Neural progenitor cell (in vitro differentiated cells): ENCODE results near the gene FNDC8.

ENCODE experiments used
- EZH2 ChIP-seq: fragments of 200-600 bp; sonication (generic); IDR thresholded peaks from 2 replicates; pipeline ENCODE4 v1.6.1; 2017; ENCODE audit warnings: antibody characterized with exemption, mild to moderate bottlenecking, moderate library complexity
- EZH2phosphoT487 ChIP-seq: fragments of 200-600 bp; sonication (generic); IDR thresholded peaks from 2 replicates; pipeline ENCODE4 v1.6.1; 2017; ENCODE audit warnings: antibody characterized with exemption
- TF ChIP-seq, protein P1 (sequence below): fragments of 200-600 bp; sonication (generic); IDR thresholded peaks from 2 replicates; pipeline ENCODE4 v1.5.1; 2017; ENCODE audit warnings: antibody characterized with exemption, mild to moderate bottlenecking

DNA sequence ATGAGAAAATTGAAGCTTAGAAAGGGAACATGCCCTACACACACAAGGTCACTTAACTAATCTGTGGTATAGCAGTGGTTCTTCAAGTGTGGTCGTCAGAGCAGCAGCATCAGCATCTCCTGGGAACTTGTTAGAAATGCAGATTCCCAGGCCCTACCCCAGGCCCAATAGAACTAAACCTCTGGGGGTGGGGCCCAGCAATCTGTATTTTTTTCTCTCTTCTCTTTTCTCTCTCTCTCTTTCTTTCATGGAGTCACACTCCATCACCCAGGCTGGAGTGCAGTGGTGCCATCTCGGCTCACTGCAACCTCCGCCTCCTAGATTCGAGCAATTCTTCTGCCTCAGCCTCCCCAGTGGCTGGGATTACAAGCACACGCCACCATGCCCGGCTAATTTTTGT lies 16.8 kb downstream of the FNDC8 start:
- TF ChIP-seq, protein P1, sequence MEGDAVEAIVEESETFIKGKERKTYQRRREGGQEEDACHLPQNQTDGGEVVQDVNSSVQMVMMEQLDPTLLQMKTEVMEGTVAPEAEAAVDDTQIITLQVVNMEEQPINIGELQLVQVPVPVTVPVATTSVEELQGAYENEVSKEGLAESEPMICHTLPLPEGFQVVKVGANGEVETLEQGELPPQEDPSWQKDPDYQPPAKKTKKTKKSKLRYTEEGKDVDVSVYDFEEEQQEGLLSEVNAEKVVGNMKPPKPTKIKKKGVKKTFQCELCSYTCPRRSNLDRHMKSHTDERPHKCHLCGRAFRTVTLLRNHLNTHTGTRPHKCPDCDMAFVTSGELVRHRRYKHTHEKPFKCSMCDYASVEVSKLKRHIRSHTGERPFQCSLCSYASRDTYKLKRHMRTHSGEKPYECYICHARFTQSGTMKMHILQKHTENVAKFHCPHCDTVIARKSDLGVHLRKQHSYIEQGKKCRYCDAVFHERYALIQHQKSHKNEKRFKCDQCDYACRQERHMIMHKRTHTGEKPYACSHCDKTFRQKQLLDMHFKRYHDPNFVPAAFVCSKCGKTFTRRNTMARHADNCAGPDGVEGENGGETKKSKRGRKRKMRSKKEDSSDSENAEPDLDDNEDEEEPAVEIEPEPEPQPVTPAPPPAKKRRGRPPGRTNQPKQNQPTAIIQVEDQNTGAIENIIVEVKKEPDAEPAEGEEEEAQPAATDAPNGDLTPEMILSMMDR, result no peak
- TF ChIP-seq EZH2 (no peak), EZH2phosphoT487 (no peak)
